ENCODE measurements around the gene SNX25.

SNX25 gene

GRCh38 chr4:185243879-185244278 lies 34.5 kb downstream of the SNX25 start:
- no peaks in the 10 kb centered on the region for H3K9me2 ChIP-seq (ENCODE audit: low read depth, low read length)
- no peak for TF ChIP-seq CTCF (IDR thresholded peaks at IDR 0.05; ENCODE audit: low read length)
- TF ChIP-seq EZH2 (IDR thresholded peaks at IDR 0.05; ENCODE audit: borderline replicate concordance, low read length), result no peak
- no peak overlapping the region for H3K27ac ChIP-seq (ENCODE audit: low read depth, low read length, poor library complexity, severe bottlenecking)

GRCh38 chr4:185244763-185245162 lies 35.4 kb downstream of the SNX25 start:
- TF ChIP-seq CTCF (IDR thresholded peaks at IDR 0.05; ENCODE audit: low read length) (no peak), EZH2 (IDR thresholded peaks at IDR 0.05; ENCODE audit: borderline replicate concordance, low read length) (no peak)
- peaks cover 63% of the 10 kb centered on the region for H3K4me1 ChIP-seq (ENCODE audit: insufficient read depth, low read length, severe bottlenecking)
- no peak overlapping the region for H2AFZ ChIP-seq (ENCODE audit: low read length)
- peak overlapping the region; percentile 25; the same call in 1 of the 2 replicates for H3K4me2 ChIP-seq (ENCODE audit: low read length)
- H3K27me3 ChIP-seq (ENCODE audit: insufficient read depth, low read length), result no peaks in the 10 kb centered on the region
- no peak overlapping the region for H3K9ac ChIP-seq (ENCODE audit: low read length)
- no peaks in the 10 kb centered on the region for H3K9me2 ChIP-seq (ENCODE audit: low read depth, low read length)
- peak overlapping the region; percentile 48 for H3K27ac ChIP-seq (ENCODE audit: low read depth, low read length, poor library complexity, severe bottlenecking)
- H3K4me3 ChIP-seq (ENCODE audit: low read depth, low read length, poor library complexity, severe bottlenecking), result no peak overlapping the region
- no peaks in the 10 kb centered on the region for H3F3A ChIP-seq (ENCODE audit: insufficient read depth, low read length)
- peaks cover 41% of the 10 kb centered on the region for H3K79me2 ChIP-seq (ENCODE audit: insufficient read depth, low read length)
- no peaks in the 10 kb centered on the region for H4K20me1 ChIP-seq (ENCODE audit: insufficient read depth, low read length)
- peaks cover 5% of the 10 kb centered on the region; the same call in 1 of the 2 replicates for H3K9me3 ChIP-seq (ENCODE audit: low read length)
- H3K36me3 ChIP-seq (ENCODE audit: insufficient read depth, low read length), result peaks cover 17% of the 10 kb centered on the region

More at GRCh38 chr4:185243879-185244278, 34.5 kb downstream of the SNX25 start:
- Histone ChIP-seq H2AFZ (ENCODE audit: low read length) (no peak overlapping the region), H3K9me3 (ENCODE audit: low read length) (peaks cover 5% of the 10 kb centered on the region; the same call in 1 of the 2 replicates), H4K20me1 (ENCODE audit: insufficient read depth, low read length) (no peaks in the 10 kb centered on the region), H3K4me3 (ENCODE audit: low read depth, low read length, poor library complexity, severe bottlenecking) (no peak overlapping the region), H3K4me2 (ENCODE audit: low read length) (no peak overlapping the region), H3K9ac (ENCODE audit: low read length) (no peak overlapping the region), H3K79me2 (ENCODE audit: insufficient read depth, low read length) (peaks cover 45% of the 10 kb centered on the region), H3K36me3 (ENCODE audit: insufficient read depth, low read length) (peaks cover 19% of the 10 kb centered on the region), H3F3A (ENCODE audit: insufficient read depth, low read length) (no peaks in the 10 kb centered on the region), H3K27me3 (ENCODE audit: insufficient read depth, low read length) (no peaks in the 10 kb centered on the region), H3K4me1 (ENCODE audit: insufficient read depth, low read length, severe bottlenecking) (peaks cover 54% of the 10 kb centered on the region)

GRCh38 chr4:185246453-185246852 lies 37.1 kb downstream of the SNX25 start:
- no peak for TF ChIP-seq EZH2 (IDR thresholded peaks at IDR 0.05; ENCODE audit: borderline replicate concordance, low read length)
- TF ChIP-seq CTCF (IDR thresholded peaks at IDR 0.05; ENCODE audit: low read length), result no peak
- Histone ChIP-seq H2AFZ (ENCODE audit: low read length) (no peak overlapping the region), H3K27ac (ENCODE audit: low read depth, low read length, poor library complexity, severe bottlenecking) (peak overlapping the region; percentile 77), H3F3A (ENCODE audit: insufficient read depth, low read length) (no peaks in the 10 kb centered on the region), H3K27me3 (ENCODE audit: insufficient read depth, low read length) (no peaks in the 10 kb centered on the region), H3K79me2 (ENCODE audit: insufficient read depth, low read length) (peaks cover 41% of the 10 kb centered on the region), H4K20me1 (ENCODE audit: insufficient read depth, low read length) (no peaks in the 10 kb centered on the region), H3K4me2 (ENCODE audit: low read length) (no peak overlapping the region; the same call in 1 of the 2 replicates), H3K4me1 (ENCODE audit: insufficient read depth, low read length, severe bottlenecking) (peaks cover 77% of the 10 kb centered on the region), H3K9me3 (ENCODE audit: low read length) (peaks cover 5% of the 10 kb centered on the region; the same call in 1 of the 2 replicates), H3K4me3 (ENCODE audit: low read depth, low read length, poor library complexity, severe bottlenecking) (no peak overlapping the region), H3K9ac (ENCODE audit: low read length) (no peak overlapping the region), H3K9me2 (ENCODE audit: low read depth, low read length) (no peaks in the 10 kb centered on the region), H3K36me3 (ENCODE audit: insufficient read depth, low read length) (peaks cover 17% of the 10 kb centered on the region)
